NCI-H460 (cell line): ENCODE results near the gene ADI1. TPM values are rescaled to one million over a fixed set of nuclear protein-coding genes. Genes with fewer than 3 reads are reported as not detected.

Source experiments
- DNase-seq: peaks from one replicate; pipeline ENCODE4 v3.0.0-alpha.2; 2016; ENCODE audit warnings: low read depth; ENCODE audit errors: extremely low read depth
- total RNA-seq: library from RNA; depleted of rRNA; stranded (reverse); fragments of >200 nt; shearing (Covaris generic); gene quantifications from 2 replicates; pipeline ENCODE4 v1.2.3, GENCODE V29; 2014

ADI1 gene
- total RNA-seq, 1 experiment from 2014 or later = 28.5 TPM

DNA sequence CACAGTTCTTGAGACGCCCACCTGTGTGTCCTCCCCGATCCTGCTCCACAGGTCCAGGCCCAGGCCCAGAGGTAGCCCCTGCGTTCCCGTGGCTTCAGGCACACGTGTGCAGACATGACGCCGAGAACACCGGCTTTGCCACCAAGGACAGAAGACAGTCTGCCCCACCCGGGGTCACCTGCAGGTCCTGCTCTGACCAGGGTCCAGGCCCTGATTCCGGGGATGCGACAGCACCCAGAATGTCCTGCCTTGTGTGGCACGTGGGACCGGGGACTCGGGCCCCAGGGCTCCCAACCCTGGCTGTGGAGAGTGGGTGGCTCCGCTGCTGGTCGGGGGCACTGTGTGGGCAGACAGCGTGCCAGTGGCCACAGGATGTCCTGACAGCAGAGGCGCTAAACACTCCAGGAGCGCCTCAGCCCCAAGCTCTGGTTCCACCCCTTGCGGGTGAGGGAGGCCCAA is 36.9 kb downstream of the ADI1 start:
- DNase-seq = no peak

DNA sequence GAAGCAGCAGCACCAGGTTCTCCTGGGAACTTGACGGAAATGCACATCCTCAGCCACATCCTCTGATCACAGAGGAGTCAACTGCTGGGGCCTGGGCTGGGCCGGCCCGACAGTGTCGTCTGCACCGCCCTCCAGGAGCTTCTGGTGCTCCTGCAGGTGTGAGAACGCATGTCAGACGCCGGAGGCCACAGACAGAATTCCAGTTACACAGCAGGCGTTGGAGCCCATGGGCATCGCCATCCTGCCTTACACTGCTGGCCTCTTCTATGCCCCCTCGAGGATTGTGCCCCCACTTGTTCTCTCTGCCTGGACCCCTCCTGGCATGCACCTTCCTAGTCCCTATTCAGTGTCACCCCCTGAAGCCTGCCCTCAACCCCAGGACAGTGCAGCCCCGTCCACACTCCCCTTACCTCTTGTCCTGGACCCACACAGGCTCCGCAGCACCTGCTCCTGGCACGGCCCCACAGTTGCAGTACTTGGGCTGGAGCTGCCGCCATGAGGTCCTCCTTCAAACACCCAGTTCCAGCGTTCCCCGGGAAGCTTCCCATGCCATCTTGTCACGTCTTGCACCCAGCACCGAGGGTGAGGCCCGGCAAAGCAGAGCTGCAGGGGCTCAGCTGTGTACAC is 37.5 kb downstream of the ADI1 start:
- no peak for DNase-seq

DNA sequence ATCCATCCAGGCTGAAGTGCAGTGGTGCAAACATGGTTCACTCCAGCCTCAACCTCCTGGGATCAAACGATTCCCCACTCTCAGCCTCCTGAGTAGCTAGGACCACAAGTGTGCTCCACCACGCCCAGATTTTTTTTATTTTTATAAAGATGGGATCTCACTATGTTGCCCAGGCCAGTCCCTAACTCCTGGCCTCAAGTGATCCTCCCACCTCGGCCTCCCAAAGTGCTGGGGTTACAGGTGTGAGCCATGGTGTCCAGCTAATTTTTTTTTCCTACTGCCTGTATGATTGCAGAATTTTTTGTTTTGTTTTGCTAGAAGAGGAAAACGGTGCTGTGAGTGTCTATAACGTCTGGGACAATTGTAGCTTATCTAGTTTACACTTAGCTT is 38.3 kb downstream of the ADI1 start:
- no peak for DNase-seq

DNA sequence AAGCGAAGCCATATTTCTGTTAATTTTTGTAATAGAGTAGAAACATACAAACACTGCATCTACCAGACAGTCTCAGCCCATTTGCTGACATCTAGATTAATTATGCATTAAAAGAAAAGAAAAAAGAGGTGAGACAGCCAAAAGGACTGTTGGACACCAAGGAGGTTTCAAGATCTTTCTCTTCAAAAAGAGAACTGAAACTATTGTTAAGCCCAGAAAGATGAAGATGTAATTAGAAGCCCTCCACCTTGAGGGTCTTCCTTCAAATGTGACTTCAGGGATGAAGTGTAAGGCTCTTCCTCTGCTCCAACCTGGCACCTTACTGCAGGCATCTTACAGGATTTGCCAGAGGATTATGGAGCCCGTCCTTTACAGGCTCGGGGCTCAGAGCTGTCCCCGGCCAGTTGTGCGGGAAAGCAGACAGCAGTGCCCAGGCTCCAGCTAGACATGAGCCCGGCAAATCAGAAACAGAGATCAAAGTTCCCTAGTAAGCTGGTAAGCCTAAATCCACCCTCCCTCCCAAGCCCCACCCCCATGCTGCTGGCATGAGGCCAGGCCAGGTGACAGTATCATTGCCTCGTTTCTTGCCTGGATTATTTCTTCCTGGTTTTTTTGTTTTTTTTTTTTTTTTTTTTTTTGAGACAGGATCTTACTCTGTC is 38.9 kb downstream of the ADI1 start:
- no peak for DNase-seq

DNA sequence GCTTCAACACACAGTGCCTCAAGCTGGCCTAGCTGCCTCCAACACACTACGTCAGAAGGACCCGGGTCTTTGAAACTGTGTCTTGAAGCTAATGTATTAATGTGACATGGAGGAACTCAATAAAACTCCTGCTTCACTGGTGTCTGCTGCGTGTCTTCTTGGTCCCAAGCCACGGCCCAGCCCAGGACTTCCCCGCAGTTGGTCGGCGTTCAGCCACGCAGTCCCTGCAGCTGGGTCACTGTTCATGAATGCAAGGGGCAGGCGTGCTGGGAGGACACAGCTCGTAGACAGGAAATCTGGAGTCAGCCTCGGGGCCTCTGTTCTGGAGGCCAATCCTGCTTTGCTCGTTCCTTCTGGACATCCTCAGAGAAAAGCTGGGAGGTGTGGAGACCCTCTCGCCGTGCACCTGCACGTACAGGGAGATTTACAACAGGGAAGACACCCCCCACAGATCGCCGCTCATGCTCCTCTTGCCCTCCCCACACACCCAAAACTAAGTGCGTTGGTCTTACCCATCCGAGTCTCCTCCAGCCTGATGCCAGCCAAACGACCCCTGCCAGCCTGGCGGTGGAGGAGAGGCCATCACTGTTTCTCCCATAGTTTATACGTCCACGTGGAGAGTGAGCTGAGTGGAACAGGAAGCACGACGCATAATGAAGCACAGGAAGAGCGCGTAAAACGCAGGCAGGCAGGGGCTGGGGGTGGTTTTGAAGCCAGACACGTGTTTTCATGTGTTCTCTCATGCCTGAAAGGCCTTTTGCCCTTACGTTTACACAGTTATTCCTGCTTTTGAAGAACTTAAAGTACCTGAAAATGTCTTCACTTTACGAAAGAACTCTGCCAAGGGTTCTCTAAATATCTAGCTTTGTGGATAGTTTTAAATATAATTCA is 39.7 kb downstream of the ADI1 start:
- no peak for DNase-seq

DNA sequence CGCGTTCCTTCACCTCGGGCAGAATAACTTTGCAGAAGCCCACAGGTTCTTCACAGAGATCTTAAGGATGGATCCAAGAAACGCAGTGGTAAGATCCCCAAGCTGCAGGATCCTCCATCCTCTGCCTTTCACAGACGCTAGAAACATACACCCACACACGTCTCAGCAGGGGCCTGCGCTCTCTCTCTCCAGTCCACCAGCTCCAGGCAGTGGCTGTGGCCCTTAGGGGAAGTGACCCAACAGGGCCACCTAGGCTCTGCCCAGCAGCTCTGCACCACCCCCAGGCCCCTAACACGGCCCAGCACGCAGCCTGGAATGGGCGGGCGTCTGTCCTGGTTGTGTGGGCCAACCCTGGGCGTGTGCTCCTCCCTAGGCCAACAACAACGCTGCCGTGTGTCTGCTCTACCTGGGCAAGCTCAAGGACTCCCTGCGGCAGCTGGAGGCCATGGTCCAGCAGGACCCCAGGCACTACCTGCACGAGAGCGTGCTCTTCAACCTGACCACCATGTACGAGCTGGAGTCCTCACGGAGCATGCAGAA is 40.4 kb downstream of the ADI1 start:
- no peak for DNase-seq

DNA sequence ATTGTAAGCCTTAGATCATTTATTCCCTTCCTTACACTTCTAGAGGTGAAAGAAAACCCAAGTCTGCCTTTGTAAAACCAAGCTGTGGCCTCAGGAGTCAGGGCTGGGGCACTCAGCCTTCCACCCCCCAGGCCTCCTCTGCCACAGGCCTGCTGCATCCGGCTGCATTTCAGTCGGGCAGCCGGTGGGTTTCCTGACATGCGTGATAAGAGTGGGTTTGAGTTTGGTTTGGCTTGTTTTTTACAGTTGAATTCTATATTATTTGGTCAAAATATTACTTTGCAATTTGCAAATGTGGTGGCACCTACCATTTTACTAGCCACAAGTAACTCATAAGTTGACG is 42.4 kb downstream of the ADI1 start:
- no peak for DNase-seq

DNA sequence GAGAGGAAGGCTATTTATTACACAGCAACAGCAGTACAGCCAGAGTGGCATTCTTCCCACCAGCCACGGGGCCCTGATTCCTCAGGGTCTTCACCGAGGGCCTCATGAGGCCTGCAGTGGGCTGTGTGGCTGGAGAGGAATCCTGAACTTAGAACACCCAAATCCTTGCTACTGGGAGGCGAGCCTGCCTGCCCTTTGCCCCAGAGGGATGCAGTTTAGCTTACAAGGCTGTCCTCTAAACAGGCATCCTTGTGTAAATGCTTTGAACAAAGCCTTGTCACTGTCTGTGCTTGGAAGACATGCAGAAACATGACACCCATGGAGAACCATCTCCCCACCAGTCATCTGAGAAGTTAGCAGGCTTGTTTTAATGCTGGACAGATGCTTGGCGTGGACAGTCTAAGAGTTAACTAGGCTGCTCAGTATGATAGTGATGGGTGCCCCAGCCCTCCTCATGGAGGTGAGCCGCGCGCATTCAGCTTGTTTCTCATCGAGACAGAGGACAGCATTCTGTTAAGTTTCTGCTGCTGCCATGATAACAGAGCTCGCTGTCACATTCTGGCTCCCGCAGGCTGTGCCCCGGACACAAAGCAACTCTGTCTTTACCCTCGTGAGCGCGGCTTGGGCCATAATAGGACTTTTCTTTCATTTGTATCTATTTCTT is 42.9 kb downstream of the ADI1 start:
- no peak for DNase-seq

DNA sequence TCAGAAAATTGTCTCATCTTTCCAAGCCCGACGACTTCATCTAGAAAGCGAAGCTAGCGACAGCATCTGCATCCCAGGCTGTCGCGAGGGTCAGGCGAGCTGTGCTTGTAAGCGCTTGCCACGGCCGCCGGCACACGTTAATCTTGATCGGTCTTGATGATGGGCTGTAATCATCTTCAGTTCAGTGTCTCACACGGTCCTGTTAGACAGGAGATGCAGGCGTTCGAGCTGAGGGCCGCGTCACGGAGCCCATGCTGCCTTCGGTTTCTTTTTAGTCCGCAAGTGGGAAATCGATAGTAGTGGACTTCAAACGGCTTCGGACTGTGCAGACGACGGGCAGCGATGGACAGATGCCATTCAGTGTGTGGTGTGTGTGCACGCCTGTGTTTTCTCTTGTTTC is 43.6 kb downstream of the ADI1 start:
- DNase-seq = no peak

DNA sequence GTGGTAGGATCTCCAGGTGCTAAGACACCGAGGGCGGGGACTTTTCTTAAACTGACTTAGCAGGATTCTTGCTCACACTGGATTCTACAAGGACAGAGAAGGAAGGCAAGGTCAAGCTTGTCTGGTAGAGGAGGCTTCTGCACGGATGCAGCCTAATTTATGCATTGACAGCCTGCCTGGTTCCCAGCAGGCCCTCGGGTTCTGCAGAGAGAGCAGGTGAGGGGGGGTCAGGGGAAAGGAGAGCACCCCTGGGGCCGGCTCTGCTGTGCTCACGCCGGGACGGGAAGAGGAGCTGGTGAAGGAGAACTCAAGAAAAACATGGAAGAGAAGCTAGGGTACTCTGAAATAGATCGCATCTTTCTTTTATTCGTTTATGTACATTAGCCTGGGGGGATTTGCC is 46.4 kb downstream of the ADI1 start:
- no peak for DNase-seq

DNA sequence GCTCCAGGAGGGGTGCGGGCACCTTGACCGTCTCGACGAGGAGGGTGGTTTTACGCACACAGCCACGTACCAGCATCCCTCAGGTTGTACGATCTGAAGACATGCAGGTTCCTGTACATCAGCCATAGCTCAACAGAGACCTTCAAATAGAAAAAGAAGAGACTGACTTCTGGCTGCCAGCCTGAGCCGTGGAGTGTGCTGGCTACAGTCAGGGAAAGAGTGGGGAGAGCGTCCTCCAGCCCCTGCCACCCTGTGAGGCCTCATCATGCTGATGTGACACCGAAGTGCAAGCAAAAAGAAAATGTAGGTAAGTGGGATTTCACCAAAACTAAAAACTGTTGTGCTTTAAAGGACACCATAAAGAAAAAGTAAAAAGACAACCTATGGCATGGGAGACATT is 47.0 kb downstream of the ADI1 start:
- DNase-seq = no peak

DNA sequence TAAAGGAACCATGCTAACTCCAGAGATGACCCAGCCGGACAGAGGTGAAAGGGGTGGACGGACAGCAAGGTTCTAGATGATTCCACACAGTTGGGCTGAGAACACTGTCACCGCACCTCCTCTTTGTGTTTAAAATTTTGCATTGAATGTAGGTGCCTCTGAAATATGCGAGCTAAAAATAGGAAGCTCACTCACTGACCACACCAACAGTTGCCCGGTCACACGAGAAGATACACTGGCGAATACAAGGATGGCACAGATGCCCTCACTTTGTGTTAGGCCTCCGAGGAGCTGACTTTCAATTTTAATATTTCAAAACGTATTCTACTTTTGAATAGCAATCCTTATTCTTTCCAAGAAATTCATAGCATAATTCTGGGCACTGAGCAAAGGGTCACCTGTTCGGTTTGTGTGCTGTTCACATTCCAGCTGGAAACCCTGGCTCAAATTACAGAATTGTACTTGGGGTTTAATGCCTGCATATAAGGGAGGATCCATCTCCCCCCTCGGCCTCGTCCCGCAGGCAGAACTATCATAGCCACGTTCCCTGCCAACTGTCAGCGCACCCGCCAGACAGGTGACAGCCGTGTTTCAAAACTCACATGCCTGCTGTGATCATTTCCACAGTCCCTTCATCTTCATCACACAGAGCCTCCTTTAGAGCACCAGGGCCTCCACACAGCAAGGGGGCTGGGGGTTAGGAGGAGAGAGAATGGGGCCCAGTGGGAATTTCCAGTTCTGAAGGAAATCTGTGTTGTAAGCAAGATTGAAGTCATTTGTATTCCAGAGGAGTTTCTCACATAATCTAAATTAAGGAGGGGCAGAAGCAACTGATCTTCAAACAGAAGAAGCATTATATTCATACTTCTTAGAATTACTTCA is 48.2 kb downstream of the ADI1 start:
- DNase-seq = no peak

DNA sequence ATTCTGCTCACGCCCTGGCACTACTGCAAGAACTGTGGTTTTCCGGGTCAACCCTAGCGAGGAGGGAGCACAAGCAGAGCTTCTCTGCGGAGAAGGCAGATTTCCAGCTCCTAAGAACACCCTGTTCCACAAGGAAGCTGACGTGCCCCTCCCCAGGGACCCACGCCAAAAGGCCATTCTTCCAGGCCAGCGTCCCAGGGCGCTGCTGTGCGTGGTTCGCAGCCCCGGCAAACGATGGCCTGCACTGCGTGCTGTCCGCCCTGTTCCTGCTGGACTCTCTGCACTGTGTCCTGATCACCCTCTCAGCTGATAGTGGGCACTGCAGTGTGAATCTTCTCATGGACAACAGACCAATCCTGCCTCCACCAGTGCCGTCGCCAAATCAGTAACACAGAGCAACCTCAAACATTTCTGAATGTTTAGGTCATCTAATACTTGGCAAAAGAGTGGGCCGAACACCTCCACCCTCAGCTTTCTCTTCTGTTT is 49.1 kb downstream of the ADI1 start:
- no peak for DNase-seq

DNA sequence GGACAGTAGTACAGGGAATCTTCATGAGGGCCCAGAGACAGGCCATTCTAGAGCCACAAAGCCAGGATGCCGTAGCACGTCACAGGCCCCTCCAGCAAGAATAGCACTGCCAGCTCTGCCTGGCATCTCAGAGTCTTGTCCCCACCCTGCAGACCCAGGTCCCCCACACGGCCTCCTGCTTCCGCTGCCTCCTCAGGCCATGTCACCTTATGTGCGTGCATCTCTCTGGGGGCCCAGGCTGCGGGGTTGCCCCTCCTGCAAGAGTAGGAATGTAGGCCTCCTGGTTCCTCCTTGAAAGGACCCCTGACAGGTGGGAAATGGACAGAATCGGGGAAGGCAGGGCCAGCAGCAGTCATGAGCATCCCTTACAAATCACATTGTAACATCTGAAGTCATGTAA is 49.8 kb downstream of the ADI1 start:
- no peak for DNase-seq

DNA sequence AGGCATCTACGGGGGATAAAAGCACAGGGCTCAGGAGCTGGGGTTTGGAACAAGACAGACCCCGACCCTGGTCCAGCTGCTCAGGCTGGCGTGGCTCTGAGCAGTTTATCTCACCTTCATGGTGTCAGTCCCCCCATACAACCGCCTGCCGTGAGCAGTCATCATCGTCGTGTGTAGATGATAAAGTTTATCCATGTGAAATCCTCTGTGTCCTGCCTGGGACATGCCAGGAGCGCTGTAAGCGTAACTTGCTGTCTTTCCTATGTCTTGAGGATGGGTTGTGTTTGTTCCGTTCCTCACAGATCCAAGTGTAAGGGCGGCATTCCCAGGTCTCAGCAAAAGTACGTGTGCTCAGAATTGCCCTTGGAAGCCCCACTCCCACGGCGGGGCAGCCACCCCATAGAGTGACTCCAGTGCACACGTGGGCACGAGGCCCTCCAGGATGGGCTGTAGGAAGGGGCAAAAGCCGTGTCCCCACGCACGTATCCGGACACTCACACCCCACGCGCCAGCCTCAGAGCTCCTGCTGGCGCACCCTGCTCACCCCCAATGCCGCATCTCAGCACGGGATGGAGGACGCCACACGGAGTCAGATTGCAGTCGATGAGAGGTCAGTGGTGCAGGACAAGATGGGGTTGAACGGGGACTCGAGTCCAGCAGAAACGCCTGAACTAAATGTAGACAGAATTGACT is 50.9 kb downstream of the ADI1 start:
- no peak for DNase-seq

DNA sequence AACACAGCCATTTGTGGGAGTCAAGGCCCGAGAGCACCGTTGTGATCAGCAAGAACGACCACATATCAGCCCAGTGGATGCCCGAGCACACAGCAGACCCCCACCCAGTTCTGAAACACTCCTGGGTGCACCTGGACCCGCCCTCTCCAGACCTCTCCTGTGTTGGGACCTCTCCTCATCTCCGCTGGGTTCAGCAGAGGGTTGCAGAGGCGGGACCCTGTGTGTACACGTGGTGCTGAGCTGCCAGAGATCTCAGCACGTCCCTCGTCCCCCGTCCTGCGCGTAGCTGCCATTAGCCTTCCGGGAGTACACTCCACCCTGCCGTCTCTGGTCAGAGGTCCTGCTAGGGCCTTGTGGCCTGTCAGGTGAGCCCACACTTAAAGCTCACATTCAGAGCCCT is 51.7 kb downstream of the ADI1 start:
- no peak for DNase-seq

DNA sequence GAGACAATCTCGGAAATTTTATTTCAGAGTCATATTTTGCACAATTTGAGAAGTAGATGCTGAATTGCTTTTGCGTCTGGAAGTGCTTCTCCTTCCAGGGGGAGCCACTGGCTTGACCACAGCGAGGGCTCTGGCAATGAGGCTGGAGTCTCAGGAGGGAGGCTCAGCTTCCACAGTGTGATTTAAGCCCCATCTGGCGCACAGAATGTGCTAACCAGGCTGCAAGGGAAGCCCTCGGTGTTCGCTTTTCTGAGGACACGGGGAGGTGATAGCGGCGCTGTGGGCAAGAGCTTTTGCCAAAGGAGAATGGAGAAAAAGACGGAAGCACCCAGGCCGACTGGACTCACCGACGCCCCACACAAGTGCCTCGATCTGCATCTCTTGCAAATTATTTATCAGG is 52.4 kb downstream of the ADI1 start:
- DNase-seq = no peak

DNA sequence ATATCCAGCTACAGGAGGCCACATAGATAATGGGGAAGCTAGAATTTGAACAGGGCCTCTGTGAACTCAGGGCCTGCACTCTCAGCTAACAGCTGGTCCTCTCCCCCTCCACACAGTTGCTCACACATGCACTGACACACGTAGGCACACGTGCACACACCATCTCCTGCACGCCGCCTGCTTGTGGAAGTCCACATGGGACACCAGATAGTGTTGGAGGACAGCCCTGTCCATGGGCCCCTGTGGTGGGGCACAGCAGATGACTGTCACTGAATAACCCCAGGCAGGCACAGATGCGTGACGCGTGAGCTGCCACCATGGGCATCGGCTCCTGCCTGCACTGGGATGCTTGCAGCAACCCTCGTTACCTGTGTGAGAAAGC is 52.9 kb downstream of the ADI1 start:
- no peak for DNase-seq

DNA sequence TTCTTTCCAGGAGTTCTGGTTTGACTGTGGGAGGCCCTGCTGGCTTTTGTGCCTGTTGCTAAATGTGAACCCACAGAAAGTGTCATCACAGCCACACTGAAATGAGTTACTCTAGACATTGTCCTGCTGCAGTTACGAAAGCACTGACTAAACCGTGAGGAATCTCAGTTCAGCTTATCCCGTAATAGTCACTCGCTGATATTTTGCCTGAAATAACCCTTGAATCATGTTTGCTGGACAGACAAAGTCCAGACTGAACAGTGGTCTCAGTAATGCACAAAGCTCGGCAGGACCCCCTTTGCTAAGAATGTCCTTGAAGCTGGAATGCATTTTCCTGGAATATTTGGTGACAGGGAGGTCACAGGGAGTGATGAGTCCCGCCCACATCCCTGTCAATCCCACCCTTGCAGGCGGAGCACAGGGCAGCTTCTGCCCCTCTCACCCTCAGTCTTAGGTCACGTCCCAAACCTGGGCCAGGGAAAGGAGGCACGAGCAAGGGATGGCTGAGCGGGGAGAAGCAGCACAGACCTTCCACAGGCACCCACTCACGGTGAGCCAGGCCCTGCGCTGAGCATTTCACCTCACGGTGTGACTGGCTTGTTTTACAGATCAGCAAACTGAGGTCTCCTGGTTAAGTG is 53.4 kb downstream of the ADI1 start:
- peak; percentile 25 for DNase-seq
